HG02623 (cell line): ENCODE results near the gene BEST2.
A peak's percentile ranks its signal among the peaks of the same experiment; 100 is the strongest.

ENCODE experiments used
- ATAC-seq: cut with Tn5 transposase; IDR thresholded peaks from one replicate; pipeline ENCODE4 v1.9.1; 2021; ENCODE audit warnings: moderate library complexity; ENCODE audit not compliant: unreplicated experiment

Gene BEST2

GRCh38 chr19:12766051-12766521 lies 14.5 kb downstream of the BEST2 start:
- ATAC-seq, result no peak

GRCh38 chr19:12767150-12767549 lies 15.6 kb downstream of the BEST2 start:
- no peak for ATAC-seq

GRCh38 chr19:12767666-12768065 lies 16.1 kb downstream of the BEST2 start:
- ATAC-seq, result no peak

GRCh38 chr19:12769689-12770088 lies 18.1 kb downstream of the BEST2 start:
- no peak for ATAC-seq

GRCh38 chr19:12770922-12771321 lies 19.3 kb downstream of the BEST2 start:
- no peak for ATAC-seq

GRCh38 chr19:12772323-12772722 lies 20.7 kb downstream of the BEST2 start:
- ATAC-seq, result no peak

- ATAC-seq, result no peak
These were observed 22.0 kb downstream of the BEST2 start for GRCh38 chr19:12773571-12773970.

GRCh38 chr19:12774588-12775555 lies 23.3 kb downstream of the BEST2 start, which contains the start of gene HOOK2:
HOOK2 (minus strand) TSS chr19:12775552; CDS start chr19:12775449, 103 bp downstream.
- peak; percentile 5 for ATAC-seq

GRCh38 chr19:12777217-12778016 lies 25.8 kb downstream of the BEST2 start:
- no peak for ATAC-seq

GRCh38 chr19:12778017-12778904 lies 26.7 kb downstream of the BEST2 start:
- no peak for ATAC-seq

- ATAC-seq, result no peak
These were observed 27.2 kb downstream of the BEST2 start for GRCh38 chr19:12778905-12779161.

GRCh38 chr19:12779162-12779993 lies 27.8 kb downstream of the BEST2 start:
- no peak for ATAC-seq

GRCh38 chr19:12782174-12782423 lies 30.5 kb downstream of the BEST2 start:
- ATAC-seq, result no peak

- peak; percentile 38 for ATAC-seq
These were observed 31.1 kb downstream of the BEST2 start for GRCh38 chr19:12782424-12783290.

- ATAC-seq, result no peak
These were observed 31.8 kb downstream of the BEST2 start for GRCh38 chr19:12783291-12783848.

- no peak for ATAC-seq
These were observed 32.3 kb downstream of the BEST2 start for GRCh38 chr19:12783849-12784393.

- no peak for ATAC-seq
These were observed 32.8 kb downstream of the BEST2 start for GRCh38 chr19:12784394-12784870.

- ATAC-seq, result no peak
These were observed 33.4 kb downstream of the BEST2 start for GRCh38 chr19:12784871-12785430.
